K562 (cell line): ENCODE results near the gene PRND. TPM values are rescaled to one million over a fixed set of nuclear protein-coding genes. Genes with fewer than 3 reads are reported as not detected.

Source experiments
- ATAC-seq: fragments of 200-7000 bp; cut with Tn5 transposase; 3 replicates; pipeline ENCODE4 v1.9.1; 2020; ENCODE audit warnings: moderate library complexity
- BruUV-seq: library from RNA; stranded (reverse); fragments of 400-500 nt; replicated peaks from 2 replicates; lab custom pipeline; 2021; lab: Mats Ljungman, UMichigan
- CTCF ChIA-PET: fragments of 300-600 bp; formaldehyde crosslinking; extraction: SDS; loops from one replicate; lab custom pipeline; 2021; ENCODE audit warnings: low intra/inter-chr PET ratio; lab: Yijun Ruan, JAX
- POLR2A ChIA-PET: fragments of 300-600, 350-650 bp; sonication (Branson Sonifier 250); formaldehyde crosslinking; extraction: SDS; loops from one replicate; lab custom pipeline; 2021; ENCODE audit warnings: antibody characterized with exemption, inconsistent platforms; lab: Yijun Ruan, JAX
- DNase-seq, 4 experiments: peaks; one replicate each; pipeline versions ENCODE4 v3.0.0 to v3.0.0-alpha.2; 2011 to 2018; ENCODE audit warnings: low spot score in 3 of 4, mixed read lengths in 3 of 4; ENCODE audit errors: extremely low read depth in 1 of 4
- FAIRE-seq: peaks from 2 replicates; lab custom pipeline; 2011; peaks lifted over from hg19 to GRCh38; lab: Jason Lieb, UNC
- H2AFZ ChIP-seq: 2 replicates; pipeline ENCODE4 v1.6.0; 2011; ENCODE audit warnings: low read depth, low read length, control low read depth, inconsistent platforms
- H3K27ac ChIP-seq: fragments of 200-600 bp; 3 replicates; pipeline ENCODE4 v1.8.0; 2011; ENCODE audit warnings: low read depth, mild to moderate bottlenecking, control low read depth, inconsistent platforms, low read length, moderate library complexity, mixed read lengths; ENCODE audit errors: extremely low read depth
- H3K27me3 ChIP-seq, 2 experiments: fragments of 300-600 bp in 1 of 2; 2 replicates in 1 of 2; 3 replicates in 1 of 2; pipeline versions ENCODE4 v1.6.0 to v1.8.0; 2011; ENCODE audit warnings: inconsistent platforms in 2 of 2, low read length in 2 of 2, mild to moderate bottlenecking in 1 of 2, mixed read lengths in 1 of 2, moderate library complexity in 1 of 2; ENCODE audit not compliant: control insufficient read depth in 2 of 2, insufficient read depth in 2 of 2
- H3K36me3 ChIP-seq: fragments of 300-600 bp; 3 replicates; pipeline ENCODE4 v1.8.0; 2011; ENCODE audit warnings: mild to moderate bottlenecking, low read length, inconsistent platforms; ENCODE audit not compliant: control insufficient read depth, insufficient read depth
- H3K4me1 ChIP-seq, 2 experiments: fragments of 200-600 bp in 1 of 2; replicated peaks in 1 of 2; 2 replicates in 1 of 2; 3 replicates in 1 of 2; pipeline versions ENCODE4 v1.5.1 to v1.8.0; 2011; ENCODE audit warnings: inconsistent platforms in 2 of 2, low read length in 2 of 2, mild to moderate bottlenecking in 1 of 2, mixed read lengths in 1 of 2, moderate library complexity in 1 of 2; ENCODE audit not compliant: control insufficient read depth in 2 of 2, insufficient read depth in 2 of 2
- H3K4me2 ChIP-seq: 2 replicates; pipeline ENCODE4 v1.6.1; 2011; ENCODE audit warnings: low read length, control low read depth, inconsistent platforms, mixed read lengths; ENCODE audit not compliant: insufficient read depth
- H3K4me3 ChIP-seq: fragments of 200-600 bp; sonication (generic), shearing (Covaris generic); 2 replicates; pipeline ENCODE4 v1.5.1; 2016; ENCODE audit warnings: control low read depth, inconsistent platforms
- H3K79me2 ChIP-seq: fragments of 200-600 bp; 3 replicates; pipeline ENCODE4 v1.8.0; 2011; ENCODE audit warnings: low read length, inconsistent platforms; ENCODE audit not compliant: control insufficient read depth, insufficient read depth
- H3K9ac ChIP-seq, 2 experiments: 2 replicates each; pipeline versions ENCODE4 v1.6.0 to v1.6.1; 2011; ENCODE audit warnings: low read depth in 2 of 2, low read length in 2 of 2, control low read depth in 1 of 2, inconsistent platforms in 1 of 2, mild to moderate bottlenecking in 1 of 2, mixed read lengths in 1 of 2; ENCODE audit not compliant: insufficient read depth in 1 of 2
- H3K9me1 ChIP-seq: one replicate; pipeline ENCODE4 v1.6.0; 2011; ENCODE audit warnings: inconsistent platforms, mild to moderate bottlenecking, low read length, moderate library complexity; ENCODE audit not compliant: control insufficient read depth, insufficient read depth
- H3K9me3 ChIP-seq: replicated peaks from 2 replicates; pipeline ENCODE4 v1.5.1; 2011; ENCODE audit warnings: low read depth, low read length, inconsistent platforms; ENCODE audit not compliant: control insufficient read depth, insufficient read depth
- H4K20me1 ChIP-seq: replicated peaks from 2 replicates; pipeline ENCODE4 v1.6.1; 2011; ENCODE audit warnings: low read length, inconsistent platforms, mixed read lengths; ENCODE audit not compliant: control insufficient read depth, insufficient read depth
- CC2D1A ChIP-seq: fragments of 450-650 bp; IDR thresholded peaks from 2 replicates; pipeline ENCODE4 v1.6.1; 2017; ENCODE audit warnings: mild to moderate bottlenecking
- CSDE1 ChIP-seq, 2 experiments: fragments of 450-650 bp; IDR thresholded peaks; 2 replicates each; pipeline ENCODE4 v1.6.1; 2016; ENCODE audit warnings: mild to moderate bottlenecking in 1 of 2
- E2F6 ChIP-seq, 2 experiments: IDR thresholded peaks; 2 replicates each; pipeline ENCODE4 v1.6.1; 2011; ENCODE audit warnings: borderline replicate concordance in 1 of 2, control low read depth in 1 of 2, low read depth in 1 of 2, low read length in 1 of 2, mild to moderate bottlenecking in 1 of 2, mixed read lengths in 1 of 2, moderate library complexity in 1 of 2; ENCODE audit not compliant: insufficient read depth in 1 of 2, insufficient read length in 1 of 2, poor library complexity in 1 of 2, severe bottlenecking in 1 of 2; ENCODE audit errors: extremely low read depth in 1 of 2
- ERF ChIP-seq: fragments of 450-650 bp; formaldehyde crosslinking; IDR thresholded peaks from 2 replicates; pipeline ENCODE4 v1.4.0; 2020; ENCODE audit warnings: mild to moderate bottlenecking, mixed read lengths
- GTF2B ChIP-seq: IDR thresholded peaks from 2 replicates; pipeline ENCODE4 v1.6.1; 2011; ENCODE audit not compliant: insufficient read length; ENCODE audit errors: extremely low read depth
- HDAC3 ChIP-seq: fragments of 450-650 bp; IDR thresholded peaks from 2 replicates; pipeline ENCODE4 v1.6.1; 2018; ENCODE audit warnings: borderline replicate concordance, mild to moderate bottlenecking, moderate library complexity; ENCODE audit not compliant: partially characterized antibody
- MXD1 ChIP-seq: fragments of 250-450 bp; sonication (Bioruptor Pico); IDR thresholded peaks from 2 replicates; pipeline ENCODE4 v1.8.0; 2021; ENCODE audit warnings: borderline replicate concordance, mild to moderate bottlenecking, moderate library complexity; ENCODE audit not compliant: poor library complexity, severe bottlenecking
- NCOA2 ChIP-seq, 2 experiments: fragments of 450-650 bp; IDR thresholded peaks; 2 replicates each; pipeline ENCODE4 v1.6.1; 2018; ENCODE audit warnings: mild to moderate bottlenecking in 2 of 2, moderate library complexity in 1 of 2; ENCODE audit not compliant: partially characterized antibody in 2 of 2
- NELFE ChIP-seq: IDR thresholded peaks from 2 replicates; pipeline ENCODE4 v1.6.1; 2011; ENCODE audit warnings: mild to moderate bottlenecking; ENCODE audit not compliant: insufficient read depth, insufficient read length
- NFATC3 ChIP-seq: fragments of 450-650 bp; IDR thresholded peaks from 2 replicates; pipeline ENCODE4 v1.6.1; 2017; ENCODE audit warnings: mild to moderate bottlenecking
- NR3C1 ChIP-seq: sonication (generic); formaldehyde crosslinking; IDR thresholded peaks from 2 replicates; pipeline ENCODE4 v1.8.1; 2022; ENCODE audit warnings: missing genetic modification reagents
- XRCC3 ChIP-seq: fragments of 450-650 bp; IDR thresholded peaks from 2 replicates; pipeline ENCODE4 v1.6.1; 2017; ENCODE audit warnings: mild to moderate bottlenecking, moderate library complexity
- ZBTB33 ChIP-seq: sonication (generic); formaldehyde crosslinking; IDR thresholded peaks from 2 replicates; pipeline ENCODE4 v1.8.1; 2023; ENCODE audit warnings: mild to moderate bottlenecking, missing genetic modification reagents
- ZFX ChIP-seq: sonication (generic); formaldehyde crosslinking; IDR thresholded peaks from 2 replicates; pipeline ENCODE4 v1.8.0; 2022; ENCODE audit warnings: mild to moderate bottlenecking, missing genetic modification reagents, moderate library complexity
- ZNF146 ChIP-seq: IDR thresholded peaks from one replicate; pipeline ENCODE4 v1.6.1; 2018; ENCODE audit warnings: missing compliant biosample characterization; ENCODE audit not compliant: unreplicated experiment
- ZNF347 ChIP-seq: fragments of 450-650 bp; formaldehyde crosslinking; IDR thresholded peaks from 2 replicates; pipeline ENCODE4 v1.4.0; 2020; ENCODE audit warnings: low read depth, mild to moderate bottlenecking, moderate library complexity
- ZNF408 ChIP-seq: fragments of 250-450 bp; sonication (Bioruptor Pico); IDR thresholded peaks from 2 replicates; pipeline ENCODE4 v1.4.0; 2020; ENCODE audit warnings: low read depth, mild to moderate bottlenecking, moderate library complexity
- ZNF76 ChIP-seq: fragments of 250-450 bp; sonication (Bioruptor Pico); IDR thresholded peaks from 2 replicates; pipeline ENCODE4 v1.4.0; 2020; ENCODE audit warnings: mild to moderate bottlenecking, moderate library complexity, borderline replicate concordance
- ZNF780A ChIP-seq: fragments of 250-450 bp; sonication (Bioruptor Pico); IDR thresholded peaks from 2 replicates; pipeline ENCODE4 v1.5.0; 2021; ENCODE audit warnings: mild to moderate bottlenecking
- WGBS: fragments of 100-300 bp; shearing (Covaris generic); methylation state at CpG from one replicate; pipeline ENCODE4 v1.1.6; 2016; ENCODE audit warnings: low coverage, mixed read lengths; ENCODE audit not compliant: insufficient coverage; ENCODE audit errors: missing lambda C conversion rate; 5-methylcytosine and 5-hydroxymethylcytosine counted together
- in situ Hi-C: fragments of 300-500 bp; cut with MboI; formaldehyde crosslinking; loops from 4 replicates; pipeline ENCODE4 v1.15.0; 2018; ENCODE audit warnings: inconsistent platforms, mixed read lengths
- intact Hi-C: fragments of 100-400 bp; cut with micrococcal nuclease; formaldehyde crosslinking; loops from 2 replicates; pipeline ENCODE4 v1.14.2; 2022
- polyA plus RNA-seq, 8 experiments: library from polyadenylated mRNA; depleted of rRNA in 4 of 8; stranded (reverse) in 5 of 8; unstranded in 3 of 8; fragments of >200 nt; fragmentation: Nextera tagmentation in 2 of 8; fragmentation: Illumina TruSeq in 1 of 8; extraction: Ambion mirVana in 2 of 8; extraction: Trizol in 1 of 8; gene quantifications; 2 replicates each; pipeline versions ENCODE4 v1.2.1 to v1.2.3, GENCODE V29; 2011 to 2014; ENCODE audit warnings: inconsistent platforms in 1 of 8, missing spikeins in 1 of 8
- total RNA-seq, 7 experiments: library from RNA; depleted of rRNA in 6 of 7; stranded (reverse); fragments of >200 nt in 6 of 7; fragmentation: Illumina TruSeq in 2 of 7; extraction: Trizol in 2 of 7; gene quantifications; 2 replicates each; pipeline versions ENCODE4 v1.2.1 to v1.2.3, GENCODE V29; 2011 to 2021; ENCODE audit warnings: low replicate concordance in 1 of 7

Gene PRND
- total and polyA plus RNA-seq, 9 of the 15 experiments (the other 6 are each of a cell fraction or from before 2014, with no cell fraction given) = not detected

- POLR2A ChIA-PET = interaction anchor here (0.7 to 1.5 kb wide), 3 partner anchors 8 to 35 kb away, joined by 3 to 11 read pairs (median 3); no protein-coding TSS in a partner anchor
- Histone ChIP-seq H3K27ac (no peak overlapping the region), H3K9me1 (no peaks in the 10 kb centered on the region), H3K79me2 (peaks cover 53% of the 10 kb centered on the region), H3K9ac (no peak overlapping the region), H3K4me2 (no peak overlapping the region), H4K20me1 (peaks cover 10% of the 10 kb centered on the region; the same call in 1 of the 2 replicates), H3K4me1 (no peaks in the 10 kb centered on the region), H3K9me3 (no peaks in the 10 kb centered on the region), H3K36me3 (peaks cover 24% of the 10 kb centered on the region; the same call in 2 of the 3 replicates), H3K27me3 (no peaks in the 10 kb centered on the region), H2AFZ (no peak overlapping the region), H3K4me3 (no peak overlapping the region)
- ATAC-seq = no peak
- no peak for FAIRE-seq
- 92% methylated on average over 6 of the region's 7 CpGs for WGBS
- BruUV-seq = no TSS peak
- CTCF ChIA-PET = no interaction called here
- intact Hi-C loops (no loop called here), in situ Hi-C loops (no loop called here)
- DNase-seq = no peak
- no peak for TF ChIP-seq MXD1 (CRISPR knock-in tag)
- TF ChIP-seq ZNF408 (CRISPR knock-in tag) = no peak
- TF ChIP-seq ZNF347 (CRISPR knock-in tag) = no peak
- TF ChIP-seq E2F6 (IDR thresholded peaks at IDR 0.05; ENCODE audit: borderline replicate concordance in 1 of 2, extremely low read depth in 1 of 2, insufficient read depth in 1 of 2, insufficient read length in 1 of 2, low read depth in 1 of 2, low read length in 1 of 2, poor library complexity in 1 of 2, severe bottlenecking in 1 of 2) = no peak
- TF ChIP-seq XRCC3 = no peak
- TF ChIP-seq NELFE = no peak
- TF ChIP-seq ZFX (CRISPR knock-in tag) = no peak
- TF ChIP-seq ZNF146 (CRISPR knock-in tag) = no peak
- TF ChIP-seq HDAC3 = no peak
- no peak for TF ChIP-seq ERF (CRISPR knock-in tag)
- no peak for TF ChIP-seq CSDE1 (IDR thresholded peaks at IDR 0.05)
- no peak for TF ChIP-seq NFATC3
- TF ChIP-seq CC2D1A = no peak
- TF ChIP-seq NCOA2 (IDR thresholded peaks at IDR 0.05; ENCODE audit: partially characterized antibody in 2 of 2) = no peak
- no peak for TF ChIP-seq GTF2B
- TF ChIP-seq ZNF76 (CRISPR knock-in tag) = no peak
- TF ChIP-seq NR3C1 (CRISPR knock-in tag) = no peak
- no peak for TF ChIP-seq ZBTB33 (CRISPR knock-in tag)
- TF ChIP-seq ZNF780A (CRISPR knock-in tag) = no peak
Measured at GRCh38 chr20:4697189-4697830, 24.4 kb upstream of the PRND start.
